NCI-H1092 (cell line): Measurements from ENCODE around the gene TRIM65.

Source experiments
- DNase-seq: peaks from one replicate; lab custom pipeline; 2025; lab: John Stamatoyannopoulos, UW

The TRIM65 gene

DNA sequence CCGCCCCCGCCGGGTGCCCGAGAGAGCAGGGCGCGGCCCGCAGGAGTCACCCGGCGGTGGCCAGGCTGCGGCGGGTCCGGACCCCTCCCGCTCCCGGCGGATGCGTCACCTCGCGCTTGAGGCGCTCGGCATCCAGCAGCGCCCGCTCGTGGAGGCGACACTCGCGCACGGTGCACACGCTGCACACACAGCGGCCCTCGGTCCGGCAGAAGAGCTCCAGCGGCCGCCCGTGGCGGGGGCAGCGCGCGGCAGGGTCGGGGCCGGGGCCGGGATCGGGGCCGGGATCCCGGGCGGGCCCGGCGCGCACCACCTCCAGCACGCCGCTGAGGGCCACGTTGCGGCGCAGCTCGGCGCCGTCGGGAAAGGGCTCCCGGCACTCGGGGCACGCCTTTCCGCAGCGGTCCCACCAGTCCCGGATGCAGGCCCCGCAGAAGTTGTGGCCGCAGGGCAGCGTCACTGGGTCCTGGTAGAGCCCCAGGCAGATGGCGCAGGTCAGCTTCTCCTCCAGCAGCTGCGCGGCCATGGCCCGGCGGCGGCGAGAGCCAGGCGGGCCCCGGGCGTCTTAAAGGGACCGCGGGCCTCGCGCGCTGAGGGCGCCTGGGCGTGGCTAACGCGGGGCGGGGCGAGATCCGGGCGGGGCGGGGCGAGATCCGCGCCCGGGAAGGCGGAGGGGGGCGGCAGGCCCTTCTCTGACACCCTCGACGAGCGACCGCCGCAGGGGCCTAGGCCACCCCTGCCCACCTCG, at the start of gene TRIM65:
Gene TRIM65, minus strand, starts transcription at position 537 of the 745 bp plus-strand sequence. Its CDS starts 14 bp downstream, at position 523.
- DNase-seq = peak; percentile 59

- no peak for DNase-seq
Observed at GRCh38 chr17:75945211-75945610, 48.5 kb upstream of the TRIM65 start.

DNA sequence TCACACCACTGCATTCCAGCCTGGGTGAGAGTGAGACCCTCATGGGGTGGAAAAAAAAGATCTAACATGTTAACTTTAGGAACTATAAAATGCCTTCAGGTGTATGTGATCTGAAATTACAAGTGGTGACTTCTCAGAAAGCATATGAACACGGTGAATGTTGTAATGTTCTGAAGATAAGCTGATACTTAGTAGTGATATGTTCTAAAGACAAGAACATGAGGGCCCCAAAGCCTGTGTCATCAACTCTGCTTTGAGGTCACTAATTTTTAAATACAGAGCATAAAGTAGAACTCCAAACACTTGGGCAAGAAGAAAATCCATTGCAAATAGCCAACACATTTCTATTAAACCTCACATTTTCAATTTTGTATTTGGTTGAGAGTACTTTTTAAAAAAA, 46.7 kb upstream of the TRIM65 start:
- DNase-seq = no peak

DNA sequence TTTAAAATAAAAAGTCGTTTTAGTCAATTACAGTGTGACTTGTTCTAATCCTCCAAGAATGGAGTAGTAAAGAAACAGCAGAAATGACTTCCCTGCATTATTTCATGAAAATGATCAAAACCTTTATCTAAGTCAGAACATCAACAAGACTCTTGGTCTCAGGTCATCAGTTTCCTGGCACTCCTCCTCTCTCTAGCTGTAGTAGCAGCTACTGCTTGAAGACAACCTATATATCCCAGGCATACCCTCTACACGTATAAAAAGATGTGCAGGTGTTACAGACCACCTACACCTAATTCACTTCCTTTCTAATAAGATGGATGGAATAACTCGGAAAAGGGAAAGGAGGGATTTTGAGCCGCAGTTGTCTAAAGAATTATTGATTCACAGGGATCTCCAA, 45.7 kb upstream of the TRIM65 start:
- no peak for DNase-seq

GRCh38 chr17:75941442-75941819, 44.7 kb upstream of the TRIM65 start:
- no peak for DNase-seq

GRCh38 chr17:75940727-75941441, 44.1 kb upstream of the TRIM65 start, which contains the start of gene FBF1:
Gene FBF1, minus strand, starts transcription at chr17:75941042. Its CDS starts 2,893 bp downstream, at chr17:75938149.
- DNase-seq = peak; percentile 90

GRCh38 chr17:75937652-75938051, 40.9 kb upstream of the TRIM65 start:
- no peak for DNase-seq

DNA sequence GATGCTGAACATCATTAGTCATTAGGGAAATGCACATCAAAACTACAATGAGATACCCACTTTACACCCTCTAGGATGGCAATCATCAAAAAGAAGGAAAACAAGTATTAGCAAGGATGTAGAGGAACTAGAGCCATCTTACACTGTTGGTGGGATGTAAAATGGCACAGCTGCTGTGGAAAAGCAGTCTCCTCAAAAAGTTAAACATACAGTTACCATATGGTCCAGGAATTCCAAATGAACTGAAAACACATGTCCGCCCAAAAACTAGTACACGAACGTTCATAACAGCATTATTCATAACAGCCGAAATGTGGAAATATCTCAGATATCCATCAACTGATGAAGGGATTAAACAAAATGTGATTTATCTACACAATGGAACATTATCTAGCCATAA, 37.1 kb upstream of the TRIM65 start:
- DNase-seq = no peak

DNA sequence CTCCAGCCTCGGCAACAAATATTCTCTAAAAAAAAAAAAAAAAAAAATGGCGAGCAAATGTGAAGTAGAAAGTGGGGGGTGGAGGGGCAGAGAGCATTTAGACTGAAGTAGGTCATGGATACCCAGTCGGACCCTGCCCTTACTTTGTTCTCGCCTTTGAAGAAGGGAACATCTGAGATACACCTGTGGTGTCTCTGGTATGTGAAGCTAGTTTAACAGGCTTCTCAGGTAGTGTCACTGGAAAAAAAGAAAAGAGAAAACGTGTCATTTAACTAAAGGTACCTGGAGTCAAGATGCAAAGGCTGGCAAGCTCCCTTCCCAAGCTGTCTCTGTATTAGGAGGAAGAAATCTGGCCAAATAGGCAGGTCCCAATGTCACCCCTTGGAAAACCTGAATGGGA, 36.1 kb upstream of the TRIM65 start:
- DNase-seq = no peak

DNA sequence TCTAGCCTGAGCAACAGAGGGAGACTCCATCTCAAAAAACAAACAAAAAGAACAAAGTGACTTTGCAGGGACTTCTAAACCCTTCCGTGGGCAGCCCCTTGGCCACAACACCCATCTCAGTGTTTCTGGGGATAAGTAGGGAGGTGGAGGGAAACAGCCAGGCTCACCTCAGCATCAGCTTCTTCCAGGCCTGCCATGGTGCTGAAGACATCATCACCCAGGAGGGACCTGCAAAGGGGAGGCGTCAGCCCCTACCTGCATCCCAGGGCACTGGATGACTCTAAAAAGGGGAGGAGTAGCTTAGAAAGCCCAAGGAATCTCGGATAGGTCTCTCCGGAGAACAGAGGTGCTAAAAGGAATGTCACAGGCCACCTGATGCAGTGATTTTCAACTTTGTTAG, 34.3 kb upstream of the TRIM65 start:
- no peak for DNase-seq

- no peak for DNase-seq
Observed at GRCh38 chr17:75927286-75927922, 30.7 kb upstream of the TRIM65 start.

GRCh38 chr17:75926456-75926855, 29.7 kb upstream of the TRIM65 start:
- no peak for DNase-seq

DNA sequence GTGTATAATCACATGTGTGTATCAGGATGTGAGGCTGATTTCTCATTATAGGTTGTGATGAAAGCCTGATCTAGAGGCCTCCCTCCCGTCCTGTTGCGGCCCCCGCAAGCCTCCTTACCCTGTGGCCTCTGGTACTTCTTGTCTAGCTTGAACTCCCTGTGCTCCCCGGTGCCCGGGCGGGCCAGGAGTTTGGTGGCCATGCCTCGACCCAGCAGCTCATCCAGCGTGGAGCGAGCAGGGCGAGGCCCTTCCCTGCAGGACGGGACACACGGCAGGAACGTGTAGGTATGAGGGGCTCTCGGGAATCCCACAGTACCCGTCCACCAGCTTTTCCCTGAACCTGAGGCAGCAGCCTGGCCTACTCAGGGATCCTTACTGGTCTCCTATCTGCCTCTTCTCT, 29.2 kb upstream of the TRIM65 start:
- DNase-seq = no peak

DNA sequence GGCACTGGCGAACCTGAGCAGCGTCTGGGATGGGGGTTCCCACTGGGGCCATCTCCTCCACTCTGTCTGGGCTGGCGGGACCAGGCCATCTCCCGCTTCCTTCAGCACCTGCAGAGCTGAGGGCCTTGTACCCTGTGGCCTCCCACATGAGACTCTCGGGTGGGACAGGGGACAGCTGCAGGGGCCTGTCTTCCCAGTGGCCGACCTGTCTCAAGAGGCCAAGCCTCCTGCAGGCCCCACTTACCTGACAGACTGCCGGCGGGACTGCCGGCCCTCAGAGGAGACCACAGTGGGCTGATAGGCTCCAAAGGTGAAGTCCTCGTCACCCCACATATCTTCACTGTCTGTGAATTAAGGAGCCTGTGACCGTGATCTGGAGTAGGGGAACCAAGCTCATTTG, 28.4 kb upstream of the TRIM65 start:
- DNase-seq = no peak

- DNase-seq = no peak
Observed at GRCh38 chr17:75922963-75923874, 26.5 kb upstream of the TRIM65 start.

DNA sequence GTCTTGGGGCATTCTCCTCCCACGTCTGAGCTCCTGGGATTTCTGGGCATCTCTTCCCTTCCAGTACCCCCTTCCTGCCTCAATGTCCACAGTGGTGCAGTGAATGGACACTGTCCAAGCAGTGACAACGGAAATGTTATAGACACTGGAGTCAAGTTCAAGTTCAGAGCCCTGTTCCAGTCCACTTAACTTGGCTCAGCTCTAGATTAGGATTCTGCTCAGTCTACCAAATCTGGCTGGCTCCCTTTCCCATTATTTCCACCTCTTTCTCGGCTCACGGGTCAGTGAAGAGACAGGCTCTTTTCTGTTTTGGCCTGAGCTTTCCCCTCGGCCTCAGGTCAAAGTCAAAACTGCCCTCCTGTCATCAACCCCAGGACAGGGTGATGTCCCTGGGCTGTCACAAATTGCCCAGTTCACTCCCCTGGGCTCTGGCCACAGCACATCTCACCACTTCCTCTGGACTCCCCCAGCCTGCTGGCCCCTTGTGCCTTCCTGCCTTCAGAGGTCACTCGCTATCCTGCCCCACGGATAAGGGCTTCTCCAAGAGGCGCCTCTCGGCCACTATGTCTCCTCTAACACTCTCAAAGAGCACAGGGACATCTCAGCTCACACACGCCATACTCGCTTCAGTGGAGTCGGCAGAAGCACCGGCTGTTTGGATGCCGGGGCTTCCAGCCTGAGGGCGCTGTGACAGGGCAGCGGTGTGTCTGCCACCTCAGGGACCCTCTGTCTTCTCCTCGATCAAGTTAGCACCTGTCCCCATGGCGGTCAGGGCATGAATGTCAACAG, 25.6 kb upstream of the TRIM65 start:
- DNase-seq = no peak

DNA sequence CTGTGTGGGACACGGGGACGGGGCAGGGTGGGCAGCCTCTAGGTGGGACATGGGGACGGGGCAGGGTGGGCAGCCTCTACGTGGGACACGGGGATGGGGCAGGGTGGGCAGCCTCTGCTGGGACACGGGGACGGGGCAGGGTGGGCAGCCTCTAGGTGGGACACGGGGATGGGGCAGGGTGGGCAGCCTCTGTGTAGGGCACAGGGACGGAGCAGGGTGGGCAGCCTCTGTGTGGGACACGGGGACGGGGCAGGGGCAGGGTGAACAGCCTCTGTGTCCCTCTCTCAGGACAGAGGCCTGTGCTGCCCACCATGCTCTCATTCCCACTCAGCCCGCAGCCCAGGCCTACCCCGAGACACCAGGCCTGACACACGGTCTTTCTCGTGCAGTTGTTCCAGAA, 24.8 kb upstream of the TRIM65 start:
- DNase-seq = no peak

- no peak for DNase-seq
Observed at GRCh38 chr17:75920045-75920560, 23.4 kb upstream of the TRIM65 start.

DNA sequence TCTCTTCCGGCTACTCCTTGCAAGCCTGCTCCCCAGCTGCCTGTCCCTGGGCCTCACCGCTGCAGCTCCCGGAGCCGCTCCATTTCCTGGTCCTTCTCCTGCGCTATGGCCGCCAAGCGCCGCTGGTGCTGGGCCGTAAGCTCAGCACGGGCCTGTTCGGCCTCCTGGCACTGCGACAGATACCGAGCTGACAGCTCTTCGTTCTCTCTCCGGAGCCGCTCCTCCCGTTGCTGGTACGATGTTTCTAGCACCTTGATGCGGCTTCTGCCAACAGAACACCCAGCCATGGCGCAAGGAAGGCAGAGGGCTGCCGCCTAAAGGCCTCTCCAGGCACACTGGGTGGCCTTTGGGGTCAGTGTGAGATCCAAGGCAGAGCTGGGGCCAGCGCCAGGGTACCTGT, 22.9 kb upstream of the TRIM65 start:
- DNase-seq = no peak

GRCh38 chr17:75917917-75918445, 21.2 kb upstream of the TRIM65 start:
- no peak for DNase-seq
